Brain microvascular endothelial cell (primary cell): Measurements from ENCODE around the gene EP400.

Experiments
- DNase-seq: peaks from one replicate; pipeline ENCODE4 v3.0.0-alpha.2; 2020
- H3K27ac ChIP-seq: fragments of 250-450 bp; sonication (Bioruptor Pico); 2 replicates; pipeline ENCODE4 v1.5.1; 2020; ENCODE audit warnings: mild to moderate bottlenecking, moderate library complexity
- H3K27me3 ChIP-seq: fragments of 250-450 bp; sonication (Bioruptor Pico); replicated peaks from 2 replicates; pipeline ENCODE4 v1.5.1; 2020; ENCODE audit warnings: mild to moderate bottlenecking
- H3K36me3 ChIP-seq: fragments of 250-450 bp; sonication (Bioruptor Pico); replicated peaks from 2 replicates; pipeline ENCODE4 v1.5.1; 2020; ENCODE audit warnings: mild to moderate bottlenecking
- H3K4me3 ChIP-seq: 2 replicates; pipeline ENCODE4 v1.5.1; 2011; ENCODE audit warnings: low read depth, mild to moderate bottlenecking, control low read depth, low read length, moderate library complexity
- in situ Hi-C: cut with HindIII; loops from 2 replicates; pipeline ENCODE4 v1.10.0; 2017; ENCODE audit warnings: low sequenced_read_pairs, low pct_ligation_motif_present
- TF ChIP-seq, protein P1 (sequence below): IDR thresholded peaks from 2 replicates; pipeline ENCODE4 v1.5.1; 2011; ENCODE audit warnings: low read depth, mild to moderate bottlenecking, moderate library complexity, low read length, control low read depth, inconsistent platforms; ENCODE audit errors: missing control alignments

Gene EP400

DNA sequence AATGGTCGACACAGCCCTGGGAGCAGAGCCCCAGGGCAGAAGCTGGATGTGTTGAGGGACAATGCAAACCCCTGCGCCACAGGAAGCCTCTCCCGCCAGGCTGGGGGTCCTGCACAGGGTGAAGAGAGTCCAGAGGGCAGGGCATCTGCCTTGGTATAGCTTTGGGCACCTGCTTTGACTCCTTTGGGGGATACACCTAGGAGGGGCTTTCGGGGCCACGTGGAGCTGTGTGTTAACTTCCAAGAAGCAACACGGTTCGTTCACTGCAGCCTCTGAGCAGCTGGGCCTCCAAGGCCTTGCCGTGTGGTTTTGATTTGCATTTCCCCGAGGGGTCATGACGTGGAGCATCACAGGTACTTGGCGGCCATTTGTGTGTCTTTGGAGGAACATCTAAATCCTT, 26.5 kb upstream of the EP400 start:
- in situ Hi-C loops, result no loop called here
- no peak for DNase-seq
- Histone ChIP-seq H3K27me3 (no peaks in the 10 kb centered on the region), H3K4me3 (no peak overlapping the region), H3K27ac (no peak overlapping the region), H3K36me3 (peaks cover 20% of the 10 kb centered on the region)
- TF ChIP-seq, protein P1, sequence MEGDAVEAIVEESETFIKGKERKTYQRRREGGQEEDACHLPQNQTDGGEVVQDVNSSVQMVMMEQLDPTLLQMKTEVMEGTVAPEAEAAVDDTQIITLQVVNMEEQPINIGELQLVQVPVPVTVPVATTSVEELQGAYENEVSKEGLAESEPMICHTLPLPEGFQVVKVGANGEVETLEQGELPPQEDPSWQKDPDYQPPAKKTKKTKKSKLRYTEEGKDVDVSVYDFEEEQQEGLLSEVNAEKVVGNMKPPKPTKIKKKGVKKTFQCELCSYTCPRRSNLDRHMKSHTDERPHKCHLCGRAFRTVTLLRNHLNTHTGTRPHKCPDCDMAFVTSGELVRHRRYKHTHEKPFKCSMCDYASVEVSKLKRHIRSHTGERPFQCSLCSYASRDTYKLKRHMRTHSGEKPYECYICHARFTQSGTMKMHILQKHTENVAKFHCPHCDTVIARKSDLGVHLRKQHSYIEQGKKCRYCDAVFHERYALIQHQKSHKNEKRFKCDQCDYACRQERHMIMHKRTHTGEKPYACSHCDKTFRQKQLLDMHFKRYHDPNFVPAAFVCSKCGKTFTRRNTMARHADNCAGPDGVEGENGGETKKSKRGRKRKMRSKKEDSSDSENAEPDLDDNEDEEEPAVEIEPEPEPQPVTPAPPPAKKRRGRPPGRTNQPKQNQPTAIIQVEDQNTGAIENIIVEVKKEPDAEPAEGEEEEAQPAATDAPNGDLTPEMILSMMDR, result no peak

DNA sequence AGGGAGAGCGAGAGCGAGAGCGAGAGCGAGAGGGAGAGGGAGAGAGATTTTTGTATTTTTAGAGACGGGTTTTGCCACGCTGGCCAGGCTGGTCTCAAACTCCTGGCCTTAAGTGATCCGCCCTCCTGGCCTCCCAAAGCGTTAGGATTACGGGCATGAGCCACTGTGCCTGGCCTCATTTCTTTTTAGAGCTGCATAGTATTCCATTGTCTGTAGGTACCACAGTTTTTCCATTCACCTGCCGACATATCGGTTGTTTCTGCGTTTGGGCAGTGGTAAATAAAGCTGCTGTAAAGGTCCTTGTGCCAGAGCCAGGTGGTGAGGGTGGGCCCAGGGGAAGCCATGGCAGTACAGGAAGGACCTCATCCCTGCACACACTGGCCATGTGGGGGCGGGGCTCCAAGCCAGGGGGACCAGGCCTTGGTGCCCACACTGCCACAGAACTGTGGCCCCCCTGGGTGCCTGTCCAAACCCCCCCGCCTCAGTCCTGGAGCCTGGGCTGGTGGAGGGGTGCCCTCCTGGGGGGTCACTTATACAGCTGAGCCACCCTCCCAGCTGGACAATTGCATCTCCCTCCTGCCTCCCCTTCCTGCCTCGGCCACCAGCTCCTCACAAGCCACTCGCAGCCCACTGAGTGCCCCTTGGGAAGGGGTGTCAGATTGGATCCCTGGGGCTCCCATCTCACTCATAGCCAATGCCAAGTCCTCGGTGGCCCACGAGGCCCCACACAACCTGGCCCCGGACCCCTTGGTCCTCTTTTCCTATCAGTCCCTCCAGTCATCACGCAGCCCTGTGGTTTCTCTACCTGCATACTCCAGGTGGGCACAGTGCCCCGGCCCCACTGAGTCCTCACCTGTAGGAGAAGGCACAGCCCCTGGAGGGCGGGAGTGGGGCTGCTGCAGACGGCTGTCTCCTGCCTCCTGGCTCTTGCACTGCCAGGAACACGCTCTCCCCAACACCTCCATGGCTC, 22.3 kb upstream of the EP400 start:
- peaks cover 14% of the 10 kb centered on the region for H3K36me3 ChIP-seq
- TF ChIP-seq, protein P1, result no peak
- in situ Hi-C loops, result no loop called here
- no peak for DNase-seq
- no peak overlapping the region for H3K4me3 ChIP-seq
- H3K27me3 ChIP-seq, result no peaks in the 10 kb centered on the region
- H3K27ac ChIP-seq, result no peak overlapping the region

DNA sequence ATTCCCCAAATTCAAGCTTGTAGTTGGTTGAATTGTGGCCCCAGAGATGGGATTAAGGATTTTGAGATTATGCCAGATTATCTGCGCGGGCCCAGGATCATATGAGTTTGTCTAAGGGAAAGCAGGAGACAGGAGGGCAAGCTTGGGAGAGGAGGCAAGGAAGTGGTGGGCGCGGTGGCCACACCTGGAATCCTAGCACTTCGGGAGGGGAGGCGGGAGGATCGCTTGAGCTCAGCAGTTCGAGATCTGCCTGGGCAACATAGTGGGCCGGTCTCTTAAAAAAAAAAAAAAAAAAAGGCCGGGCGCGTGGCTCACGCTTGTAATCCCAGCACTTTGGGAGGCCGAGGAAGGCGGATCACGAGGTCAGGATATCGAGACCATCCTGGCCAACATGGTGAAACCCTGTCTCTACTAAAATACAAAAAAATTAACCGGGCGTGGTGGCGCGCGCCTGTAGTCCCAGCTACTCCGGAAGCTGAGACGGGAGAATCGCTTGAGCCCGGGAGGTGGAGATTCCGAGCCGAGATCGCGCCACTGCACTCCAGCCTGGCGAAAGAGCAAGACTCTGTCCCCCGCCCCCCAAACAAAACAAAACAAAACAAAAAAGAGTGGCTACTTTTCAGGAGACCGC, 21.5 kb upstream of the EP400 start:
- no peak for DNase-seq
- no peaks in the 10 kb centered on the region for H3K27me3 ChIP-seq
- peak overlapping the region; percentile 67 for H3K4me3 ChIP-seq
- H3K36me3 ChIP-seq, result peaks cover 21% of the 10 kb centered on the region
- TF ChIP-seq, protein P1, result no peak
- in situ Hi-C loops, result no loop called here
- peak overlapping the region; percentile 30 for H3K27ac ChIP-seq

DNA sequence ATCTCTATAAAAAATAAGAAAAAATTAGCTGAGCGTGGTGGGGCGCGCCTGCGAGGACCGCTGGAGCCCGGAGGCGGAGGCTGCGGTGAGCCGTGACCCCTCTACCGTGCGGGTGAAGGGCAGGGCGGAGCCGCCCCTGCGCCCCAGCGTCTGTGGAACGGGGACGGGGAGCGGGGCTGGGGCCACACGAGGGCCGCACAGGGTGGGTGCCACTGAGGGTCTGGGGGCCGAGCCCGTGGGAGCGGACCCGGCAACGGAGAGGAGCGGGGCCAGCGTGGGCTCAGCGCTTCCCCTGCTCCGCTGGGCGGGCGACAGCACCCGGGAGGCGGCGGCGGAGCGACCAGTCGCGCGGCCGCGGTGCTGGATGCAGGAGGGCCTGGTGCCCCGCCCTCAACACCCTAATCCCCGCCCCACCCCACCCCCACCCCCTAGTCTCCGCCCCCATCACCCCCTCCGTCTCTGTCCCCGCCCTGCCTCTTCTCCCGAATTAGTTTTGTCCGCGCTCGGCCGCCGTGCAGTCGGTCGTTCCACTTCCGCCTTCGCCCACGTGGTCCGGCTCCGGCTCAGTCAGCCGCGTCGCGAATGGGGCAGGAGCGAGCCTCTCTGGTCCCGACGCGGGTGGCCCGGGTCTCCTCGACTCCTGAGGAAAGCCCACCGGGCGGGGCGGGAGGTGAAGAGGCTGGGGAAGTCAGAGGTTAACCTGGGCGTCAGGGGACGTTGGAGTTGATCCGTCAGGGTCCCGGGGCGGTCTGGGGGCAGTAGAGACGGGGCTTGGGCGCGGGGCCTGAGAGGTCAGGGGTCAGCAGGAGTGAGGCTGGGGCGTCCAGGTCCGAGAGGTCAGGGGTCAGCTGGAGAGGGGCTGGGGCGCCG, 20.8 kb upstream of the EP400 start, which contains the start of gene PUS1:
Gene PUS1 (plus strand): TSS at position 566 of the 870 bp plus-strand sequence. CDS start 447 bp downstream, outside the sequence.
- peak; percentile 89 for DNase-seq

More for the DNA sequence above, 20.8 kb upstream of the EP400 start, which contains the start of gene PUS1:
- in situ Hi-C loops, result no loop called here
- TF ChIP-seq, protein P1, result no peak
- H3K27me3 ChIP-seq, result no peaks in the 10 kb centered on the region
- H3K27ac ChIP-seq, result peak within 1 kb of the TSS; percentile 84
- peaks cover 28% of the 10 kb centered on the region for H3K36me3 ChIP-seq
- peak within 1 kb of the TSS; percentile 95 for H3K4me3 ChIP-seq
